Activated T-helper 1 cell treated with anti-CD3 and anti-CD28 coated beads, Interleukin-12 subunit alpha, Interleukin-12 subunit beta, Interleukin-2, Interleukin-4 antibody, amounts not matched to agents 30 ng/mL and 10 ng/mL and 1 ng/mL, durations not matched to agents 14 hours and 24 hours and 36 hours (primary cell): ENCODE data around the gene TMEM82. TPM values are rescaled to one million over a fixed set of nuclear protein-coding genes. Genes with fewer than 3 reads are reported as not detected.

Source experiments
- DNase-seq: peaks from one replicate; pipeline ENCODE4 v3.0.0; 2021; ENCODE audit warnings: low spot score
- H3K27ac Mint-ChIP-seq: one replicate; pipeline ENCODE4 v1.8.0; 2021; ENCODE audit warnings: mild to moderate bottlenecking, mixed read lengths
- H3K27me3 Mint-ChIP-seq: one replicate; pipeline ENCODE4 v1.8.0; 2022; ENCODE audit warnings: mild to moderate bottlenecking, moderate library complexity, mixed read lengths; ENCODE audit not compliant: insufficient read depth
- H3K36me3 Mint-ChIP-seq: one replicate; pipeline ENCODE4 v1.8.0; 2021; ENCODE audit warnings: low read depth, mixed read lengths
- H3K4me1 Mint-ChIP-seq: one replicate; pipeline ENCODE4 v1.8.0; 2021; ENCODE audit warnings: low read depth, mixed read lengths
- H3K4me3 Mint-ChIP-seq: one replicate; pipeline ENCODE4 v1.8.0; 2021; ENCODE audit warnings: mild to moderate bottlenecking, moderate library complexity, mixed read lengths
- H3K9me3 Mint-ChIP-seq: one replicate; pipeline ENCODE4 v1.8.0; 2021; ENCODE audit warnings: mixed read lengths
- intact Hi-C: fragments of 100-400 bp; cut with micrococcal nuclease; formaldehyde crosslinking; loops from one replicate; pipeline ENCODE4 v1.15.1; 2024
- total RNA-seq: library from RNA; stranded (reverse); gene quantifications from 2 replicates; pipeline ENCODE4 v1.2.3, GENCODE V29; 2022

The TMEM82 gene
- total RNA-seq, 1 donor from 2014 or later: not detected

DNA sequence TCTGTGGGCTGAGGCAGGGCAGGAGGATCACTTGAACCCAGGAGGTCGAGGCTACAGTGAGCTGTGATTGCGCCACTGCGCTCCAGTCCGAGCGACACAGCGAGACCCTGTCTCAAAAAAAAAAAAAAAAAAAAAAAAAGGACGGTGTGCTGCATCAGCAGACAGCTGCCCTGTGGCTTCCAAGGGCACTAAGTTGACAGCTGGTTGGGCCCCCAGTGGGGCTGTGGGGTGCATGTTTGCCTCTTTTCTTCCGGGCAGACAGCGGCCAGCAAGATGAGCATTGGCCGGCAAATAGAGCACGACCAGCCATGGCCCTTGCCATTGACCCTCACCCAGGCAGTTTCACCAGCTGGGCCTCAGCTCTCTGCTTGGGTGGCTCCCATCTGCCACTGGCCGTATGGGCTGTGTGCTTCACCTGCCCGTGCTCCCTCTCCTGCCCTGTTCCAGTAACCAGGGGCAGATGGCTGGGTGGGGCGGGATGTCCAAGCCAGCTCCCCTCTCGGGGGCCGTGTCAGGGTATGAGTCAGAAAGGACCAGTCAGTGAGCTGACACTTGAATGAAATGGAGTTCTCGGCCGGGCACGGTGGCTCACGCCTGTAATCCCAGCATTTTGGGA, 18.6 kb upstream of the TMEM82 start:
- Mint-ChIP-seq H3K27ac (no peak overlapping the region), H3K4me1 (no peaks in the 10 kb centered on the region), H3K36me3 (peaks cover 22% of the 10 kb centered on the region), H3K9me3 (no peaks in the 10 kb centered on the region), H3K27me3 (no peaks in the 10 kb centered on the region), H3K4me3 (no peak overlapping the region)
- intact Hi-C loops: no loop called here
- no peak for DNase-seq

DNA sequence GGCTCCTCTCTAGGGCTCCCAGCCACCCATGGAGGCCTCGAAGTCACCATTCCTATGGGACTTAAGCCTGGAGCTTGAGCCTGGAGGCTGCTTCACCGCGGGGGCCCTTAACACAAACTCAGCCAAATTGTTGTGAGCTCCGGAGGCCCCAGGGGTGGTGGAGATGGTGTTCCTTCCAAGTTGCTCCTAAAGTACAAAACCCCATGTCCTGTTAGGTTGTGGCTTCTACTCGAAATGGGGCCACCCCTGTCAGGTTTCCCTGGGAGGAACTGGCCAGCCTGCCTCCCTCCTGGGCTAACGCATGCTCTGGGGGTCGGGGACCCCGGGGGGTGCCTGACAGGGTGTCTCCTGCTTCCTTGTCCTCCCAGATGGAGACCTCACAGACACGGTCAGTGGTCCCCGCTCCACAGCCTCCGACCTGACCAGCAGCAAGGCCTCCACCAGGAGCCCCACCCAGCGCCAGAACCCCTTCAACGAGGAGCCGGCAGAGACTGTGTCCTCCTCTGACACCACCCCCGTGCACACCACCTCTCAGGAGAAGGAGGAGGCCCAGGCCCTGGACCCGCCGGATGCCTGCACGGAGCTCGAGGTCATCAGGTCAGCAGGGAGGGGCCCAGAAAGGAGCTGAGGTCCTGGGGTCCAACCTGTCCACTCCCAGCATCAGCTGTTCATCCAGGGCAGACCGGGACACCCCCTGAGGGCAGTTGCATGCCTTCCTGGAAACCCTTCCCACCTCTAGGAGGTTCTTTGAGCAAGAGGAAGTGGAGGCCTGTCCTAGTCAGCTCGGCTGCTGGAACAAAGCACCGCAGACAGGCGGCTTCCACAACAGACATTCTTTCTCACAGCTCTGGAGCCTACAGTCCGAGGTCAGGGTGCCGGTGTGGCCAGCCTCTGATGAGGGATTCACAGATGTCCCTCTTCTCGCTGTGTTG, 17.1 kb upstream of the TMEM82 start:
- H3K9me3 Mint-ChIP-seq: no peaks in the 10 kb centered on the region
- peaks cover 21% of the 10 kb centered on the region for H3K36me3 Mint-ChIP-seq
- intact Hi-C loops: no loop called here
- H3K27me3 Mint-ChIP-seq: no peaks in the 10 kb centered on the region
- no peak overlapping the region for H3K27ac Mint-ChIP-seq
- H3K4me1 Mint-ChIP-seq: no peaks in the 10 kb centered on the region
- H3K4me3 Mint-ChIP-seq: no peak overlapping the region
- DNase-seq: no peak

DNA sequence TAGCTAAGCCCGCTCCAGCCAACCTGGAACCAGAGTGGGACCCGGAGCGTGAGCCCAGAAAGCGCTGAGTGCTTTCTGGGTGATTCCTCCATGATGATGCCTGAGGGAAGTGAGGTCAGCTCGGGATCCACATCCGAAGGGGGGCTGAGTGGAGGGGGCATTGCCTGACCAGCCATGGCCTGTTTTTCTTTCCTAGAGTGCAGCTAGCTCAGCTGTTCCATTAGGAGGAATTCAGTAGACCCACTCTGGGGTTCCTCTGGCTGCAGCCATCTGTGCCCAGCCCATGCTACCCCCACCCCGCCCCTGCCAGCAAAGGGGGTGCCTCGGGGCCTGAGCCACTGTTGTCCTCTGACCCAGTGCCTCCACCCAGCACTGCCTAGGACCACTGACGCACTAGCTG, 15.8 kb upstream of the TMEM82 start:
- no peak for DNase-seq
- Mint-ChIP-seq H3K9me3 (no peaks in the 10 kb centered on the region), H3K36me3 (peaks cover 21% of the 10 kb centered on the region), H3K4me3 (no peak overlapping the region), H3K4me1 (no peaks in the 10 kb centered on the region), H3K27ac (no peak overlapping the region), H3K27me3 (no peaks in the 10 kb centered on the region)
- intact Hi-C loops: no loop called here

DNA sequence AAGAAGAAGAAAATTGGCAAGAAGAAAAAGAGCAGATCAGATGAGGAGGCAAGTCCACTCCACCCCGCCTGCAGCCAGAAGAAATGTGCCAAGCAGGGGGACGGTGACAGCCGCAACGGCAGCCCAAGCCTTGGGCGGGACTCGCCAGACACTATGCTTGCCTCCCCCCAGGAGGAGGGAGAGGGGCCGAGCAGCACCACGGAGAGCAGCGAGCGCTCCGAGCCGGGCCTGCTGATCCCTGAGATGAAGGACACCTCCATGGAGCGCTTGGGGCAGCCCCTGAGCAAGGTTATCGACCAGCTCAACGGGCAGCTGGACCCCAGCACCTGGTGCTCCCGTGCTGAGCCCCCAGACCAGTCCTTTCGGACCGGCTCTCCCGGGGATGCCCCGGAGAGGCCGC, 15.3 kb upstream of the TMEM82 start:
- no peak overlapping the region for H3K4me3 Mint-ChIP-seq
- DNase-seq: no peak
- H3K27ac Mint-ChIP-seq: no peak overlapping the region
- no peaks in the 10 kb centered on the region for H3K27me3 Mint-ChIP-seq
- peaks cover 21% of the 10 kb centered on the region for H3K36me3 Mint-ChIP-seq
- H3K9me3 Mint-ChIP-seq: no peaks in the 10 kb centered on the region
- H3K4me1 Mint-ChIP-seq: no peaks in the 10 kb centered on the region
- intact Hi-C loops: no loop called here

DNA sequence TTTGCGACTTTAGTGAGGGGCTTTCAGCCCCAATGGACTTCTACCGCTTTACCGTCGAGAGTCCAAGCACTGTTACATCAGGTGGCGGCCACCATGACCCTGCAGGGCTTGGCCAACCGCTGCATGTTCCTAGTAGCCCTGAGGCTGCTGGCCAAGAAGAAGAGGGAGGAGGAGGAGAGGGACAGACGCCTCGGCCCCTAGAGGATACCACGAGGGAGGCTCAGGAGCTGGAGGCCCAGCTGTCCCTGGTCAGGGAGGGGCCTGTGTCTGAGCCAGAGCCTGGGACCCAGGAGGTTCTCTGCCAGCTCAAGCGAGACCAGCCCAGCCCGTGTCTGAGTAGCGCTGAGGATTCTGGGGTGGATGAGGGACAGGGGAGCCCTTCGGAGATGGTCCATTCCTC, 14.9 kb upstream of the TMEM82 start:
- Mint-ChIP-seq H3K9me3 (no peaks in the 10 kb centered on the region), H3K27me3 (no peaks in the 10 kb centered on the region), H3K27ac (no peak overlapping the region), H3K36me3 (peaks cover 23% of the 10 kb centered on the region), H3K4me1 (no peaks in the 10 kb centered on the region), H3K4me3 (no peak overlapping the region)
- no peak for DNase-seq
- intact Hi-C loops: no loop called here

DNA sequence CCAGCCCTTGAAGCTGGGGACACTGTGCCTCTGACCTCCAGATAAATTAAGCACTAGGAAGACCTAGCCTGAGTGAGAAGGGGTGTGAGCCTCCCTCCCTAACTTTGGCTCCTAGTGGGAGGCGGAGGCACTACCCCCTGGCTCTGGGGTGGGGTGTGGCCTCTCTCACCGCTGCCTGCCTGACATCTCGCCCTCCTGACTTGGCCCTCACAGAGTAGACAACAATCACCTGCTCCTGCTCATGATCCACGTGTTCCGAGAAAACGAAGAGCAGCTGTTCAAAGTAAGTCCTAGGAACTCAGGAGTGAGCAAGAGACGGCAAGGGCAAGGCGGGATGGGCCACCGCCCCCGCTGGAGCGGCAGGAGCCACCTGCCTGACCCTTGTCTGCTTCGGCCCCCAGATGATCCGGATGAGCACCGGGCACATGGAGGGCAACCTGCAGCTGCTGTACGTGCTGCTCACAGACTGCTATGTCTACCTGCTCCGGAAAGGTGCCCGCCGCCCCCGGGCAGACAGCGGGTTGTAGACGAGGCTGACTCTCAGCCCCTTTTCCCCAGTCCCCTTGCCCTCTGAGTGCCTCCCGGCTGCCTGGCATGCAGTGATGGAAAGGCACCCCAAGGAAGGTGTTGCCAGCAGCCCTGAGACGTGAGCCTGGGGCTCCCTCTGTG, 14.3 kb upstream of the TMEM82 start:
- intact Hi-C loops: no loop called here
- H3K27ac Mint-ChIP-seq: no peak overlapping the region
- no peaks in the 10 kb centered on the region for H3K4me1 Mint-ChIP-seq
- H3K36me3 Mint-ChIP-seq: peaks cover 20% of the 10 kb centered on the region
- H3K27me3 Mint-ChIP-seq: no peaks in the 10 kb centered on the region
- no peaks in the 10 kb centered on the region for H3K9me3 Mint-ChIP-seq
- no peak overlapping the region for H3K4me3 Mint-ChIP-seq
- DNase-seq: no peak

DNA sequence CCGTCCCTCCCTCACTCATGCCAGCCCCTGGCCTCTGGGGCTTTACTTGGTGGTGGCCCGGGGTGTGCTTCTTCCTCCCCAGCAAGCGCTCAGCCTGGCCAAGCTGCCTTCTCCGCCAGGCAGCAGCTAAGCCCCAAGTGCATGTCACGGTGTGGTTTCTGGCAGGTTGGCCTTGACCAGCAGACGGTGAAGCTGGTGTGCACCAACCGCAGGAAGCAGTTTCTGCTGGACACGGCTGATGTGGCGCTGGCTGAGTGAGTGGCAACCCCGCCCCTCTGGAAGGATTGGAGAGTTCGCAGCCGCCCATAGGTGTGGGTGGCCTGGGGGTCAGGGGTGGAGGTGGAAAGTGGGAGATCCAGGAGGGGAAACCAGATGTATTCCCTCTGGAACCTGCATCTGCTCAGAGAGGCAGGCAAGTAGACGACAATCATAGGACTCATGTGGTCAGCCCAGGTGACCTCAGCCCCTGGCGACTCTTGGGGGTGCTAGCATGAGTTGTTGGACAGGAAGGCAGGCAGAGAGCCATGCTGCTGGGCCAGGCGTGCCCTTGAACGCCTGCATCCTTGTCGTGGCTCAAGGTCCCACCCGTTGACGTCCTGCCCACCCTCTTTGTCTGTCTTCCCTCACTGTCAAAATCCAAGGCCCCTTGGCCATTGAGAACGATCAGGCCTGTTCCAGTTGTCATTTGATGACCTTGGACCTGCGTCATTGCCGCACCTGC, 13.2 kb upstream of the TMEM82 start:
- no peak overlapping the region for H3K27ac Mint-ChIP-seq
- H3K36me3 Mint-ChIP-seq: peaks cover 24% of the 10 kb centered on the region
- no peaks in the 10 kb centered on the region for H3K4me1 Mint-ChIP-seq
- intact Hi-C loops: no loop called here
- H3K9me3 Mint-ChIP-seq: no peaks in the 10 kb centered on the region
- no peaks in the 10 kb centered on the region for H3K27me3 Mint-ChIP-seq
- no peak overlapping the region for H3K4me3 Mint-ChIP-seq
- DNase-seq: no peak

DNA sequence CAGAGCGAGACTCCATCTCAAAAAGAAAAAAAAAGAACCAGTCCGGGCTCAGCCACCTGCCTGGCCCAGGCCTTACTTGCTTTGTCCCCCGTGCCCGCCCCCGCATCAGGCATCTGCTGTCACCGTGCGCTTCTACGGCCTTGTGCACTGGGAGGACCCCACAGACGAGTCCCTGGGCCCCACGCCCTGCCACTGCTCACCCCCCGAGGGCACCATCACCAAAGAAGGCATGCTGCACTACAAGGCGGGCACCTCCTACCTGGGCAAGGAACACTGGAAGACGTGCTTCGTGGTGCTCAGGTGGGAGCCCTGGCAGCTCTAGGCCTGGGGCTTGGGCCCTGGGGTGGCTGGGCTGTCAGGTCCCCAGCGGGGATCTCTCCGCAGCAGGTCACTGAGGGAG, 11.9 kb upstream of the TMEM82 start:
- no peak overlapping the region for H3K27ac Mint-ChIP-seq
- H3K4me3 Mint-ChIP-seq: no peak overlapping the region
- H3K36me3 Mint-ChIP-seq: peaks cover 24% of the 10 kb centered on the region
- H3K4me1 Mint-ChIP-seq: no peaks in the 10 kb centered on the region
- DNase-seq: no peak
- H3K9me3 Mint-ChIP-seq: no peaks in the 10 kb centered on the region
- intact Hi-C loops: no loop called here
- H3K27me3 Mint-ChIP-seq: no peaks in the 10 kb centered on the region

DNA sequence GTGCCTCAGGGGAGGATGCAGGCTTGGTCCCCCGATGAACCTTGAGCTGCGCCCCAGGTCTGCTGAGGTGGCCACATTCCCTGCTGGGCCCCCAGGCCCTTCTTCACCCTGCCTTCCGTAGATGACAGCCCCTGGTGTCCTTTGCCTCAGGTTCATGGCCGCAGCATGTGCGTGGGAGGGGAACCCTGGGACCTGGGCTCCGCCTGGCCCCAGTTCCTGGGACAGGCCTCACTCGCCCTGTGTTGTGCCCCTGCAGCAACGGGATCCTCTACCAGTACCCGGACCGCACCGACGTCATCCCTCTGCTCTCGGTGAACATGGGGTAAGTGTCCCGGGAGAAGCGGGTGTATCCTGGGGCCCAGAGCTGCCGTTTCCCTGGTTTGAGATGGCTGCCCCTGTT, 11.4 kb upstream of the TMEM82 start:
- no peaks in the 10 kb centered on the region for H3K9me3 Mint-ChIP-seq
- DNase-seq: no peak
- H3K27me3 Mint-ChIP-seq: no peaks in the 10 kb centered on the region
- H3K27ac Mint-ChIP-seq: no peak overlapping the region
- intact Hi-C loops: no loop called here
- no peak overlapping the region for H3K4me3 Mint-ChIP-seq
- H3K4me1 Mint-ChIP-seq: no peaks in the 10 kb centered on the region
- peaks cover 21% of the 10 kb centered on the region for H3K36me3 Mint-ChIP-seq

DNA sequence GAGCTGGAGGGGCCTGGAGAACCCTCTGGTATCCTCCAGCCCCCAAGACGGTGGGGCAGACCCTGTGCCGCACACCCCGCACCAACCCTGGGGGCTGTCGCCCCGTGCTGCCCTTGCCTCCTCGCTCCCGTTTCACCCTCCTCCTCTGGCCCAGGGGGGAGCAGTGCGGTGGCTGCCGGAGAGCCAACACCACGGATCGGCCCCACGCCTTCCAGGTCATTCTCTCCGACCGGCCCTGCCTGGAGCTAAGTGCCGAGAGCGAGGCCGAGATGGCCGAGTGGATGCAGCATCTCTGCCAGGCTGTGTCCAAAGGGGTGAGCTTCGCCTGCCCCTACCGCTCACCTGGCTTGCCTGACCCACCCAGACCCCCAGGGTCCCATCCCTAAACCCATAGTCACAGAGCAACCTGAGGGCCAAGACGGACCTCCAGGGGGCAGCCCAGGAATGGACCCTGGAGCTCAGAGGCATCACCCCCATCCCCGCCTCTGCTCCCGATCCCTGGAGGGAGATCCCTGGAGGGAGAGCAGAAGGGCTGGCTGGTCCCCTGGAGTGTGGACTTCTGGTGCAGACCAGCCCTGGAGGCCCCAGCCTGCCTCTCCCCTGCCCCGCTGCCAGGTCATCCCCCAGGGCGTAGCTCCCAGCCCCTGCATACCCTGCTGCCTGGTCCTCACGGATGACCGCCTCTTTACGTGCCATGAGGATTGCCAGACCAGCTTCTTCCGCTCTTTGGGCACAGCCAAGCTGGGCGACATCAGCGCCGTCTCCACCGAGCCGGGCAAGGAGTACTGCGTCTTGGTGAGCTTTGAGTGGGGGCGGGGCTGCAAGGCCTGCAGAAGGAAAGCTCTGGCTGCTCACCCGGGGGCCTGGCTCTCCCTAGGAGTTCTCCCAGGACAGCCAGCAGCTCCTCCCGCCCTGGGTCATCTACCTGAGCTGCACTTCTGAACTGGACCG, 10.3 kb upstream of the TMEM82 start:
- H3K4me1 Mint-ChIP-seq: no peaks in the 10 kb centered on the region

DNA sequence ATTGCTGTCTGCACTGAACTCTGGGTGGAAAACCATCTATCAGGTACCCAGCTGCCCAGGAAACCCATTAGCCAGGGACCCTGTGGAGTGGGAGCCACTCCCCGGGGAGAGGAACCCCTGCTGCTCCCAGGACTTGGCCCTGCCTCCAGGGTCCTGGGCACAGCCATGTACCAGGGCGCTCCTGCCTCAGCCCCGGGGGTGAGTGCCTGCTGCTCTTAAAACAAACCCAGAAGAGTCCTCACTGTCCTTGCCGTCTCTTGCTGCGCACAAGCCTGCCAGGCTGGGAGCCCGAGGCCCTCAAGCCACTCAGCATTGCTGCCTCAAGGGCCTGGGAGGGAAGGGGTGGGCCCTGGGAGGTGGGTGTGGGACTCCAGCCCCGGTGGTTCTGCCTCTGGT, 9.6 kb upstream of the TMEM82 start:
- Mint-ChIP-seq H3K27ac (no peak overlapping the region), H3K36me3 (peaks cover 14% of the 10 kb centered on the region), H3K4me3 (no peak overlapping the region), H3K4me1 (no peaks in the 10 kb centered on the region), H3K27me3 (no peaks in the 10 kb centered on the region), H3K9me3 (no peaks in the 10 kb centered on the region)
- intact Hi-C loops: no loop called here
- DNase-seq: no peak

More for the DNA sequence above, 10.3 kb upstream of the TMEM82 start:
- H3K27me3 Mint-ChIP-seq: no peaks in the 10 kb centered on the region
- no peak overlapping the region for H3K27ac Mint-ChIP-seq
- no peaks in the 10 kb centered on the region for H3K9me3 Mint-ChIP-seq
- no peak for DNase-seq
- no peak overlapping the region for H3K4me3 Mint-ChIP-seq
- peaks cover 15% of the 10 kb centered on the region for H3K36me3 Mint-ChIP-seq
- intact Hi-C loops: no loop called here

DNA sequence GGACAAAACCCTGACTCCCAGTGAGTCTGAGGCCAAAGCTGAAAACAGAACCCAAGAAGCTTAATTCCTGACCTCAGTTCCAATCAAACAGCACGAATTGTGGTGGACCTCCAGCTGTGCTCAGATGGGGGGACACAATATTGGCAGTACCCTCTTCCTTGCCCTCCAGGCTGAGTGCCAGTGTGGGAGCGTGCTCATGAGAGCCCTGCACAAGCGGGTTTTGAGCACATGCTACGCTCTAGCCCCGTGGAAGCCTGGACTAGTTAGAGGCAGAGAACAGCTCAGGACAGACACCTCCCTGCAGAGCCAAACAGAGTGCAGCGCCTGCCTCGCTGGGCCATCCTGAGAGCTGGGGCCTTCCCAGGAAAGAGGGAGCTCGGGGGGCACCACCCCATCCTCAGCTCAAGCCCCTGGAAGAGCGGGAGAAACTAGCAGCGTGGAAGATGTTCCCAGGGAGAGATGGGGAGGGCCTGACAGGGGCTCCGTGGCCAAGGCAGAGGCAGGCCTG, 9.0 kb upstream of the TMEM82 start:
- Mint-ChIP-seq H3K4me1 (no peaks in the 10 kb centered on the region), H3K36me3 (peaks cover 9% of the 10 kb centered on the region), H3K27me3 (no peaks in the 10 kb centered on the region), H3K9me3 (no peaks in the 10 kb centered on the region), H3K4me3 (no peak overlapping the region), H3K27ac (no peak overlapping the region)
- no peak for DNase-seq
- intact Hi-C loops: no loop called here
